NT2/D1 (cell line): ENCODE results near the gene METTL27.

ENCODE experiments used
- SUZ12 ChIP-seq: IDR thresholded peaks from 2 replicates; pipeline ENCODE4 v1.6.1; 2011; ENCODE audit not compliant: insufficient read length, insufficient read depth; ENCODE audit errors: extremely low read depth
- YY1 ChIP-seq: IDR thresholded peaks from 2 replicates; pipeline ENCODE4 v1.6.1; 2011; ENCODE audit not compliant: insufficient read length, insufficient read depth
- ZNF274 ChIP-seq: IDR thresholded peaks from 2 replicates; pipeline ENCODE4 v1.6.1; 2011; ENCODE audit warnings: mild to moderate bottlenecking, low read depth, low read length

DNA sequence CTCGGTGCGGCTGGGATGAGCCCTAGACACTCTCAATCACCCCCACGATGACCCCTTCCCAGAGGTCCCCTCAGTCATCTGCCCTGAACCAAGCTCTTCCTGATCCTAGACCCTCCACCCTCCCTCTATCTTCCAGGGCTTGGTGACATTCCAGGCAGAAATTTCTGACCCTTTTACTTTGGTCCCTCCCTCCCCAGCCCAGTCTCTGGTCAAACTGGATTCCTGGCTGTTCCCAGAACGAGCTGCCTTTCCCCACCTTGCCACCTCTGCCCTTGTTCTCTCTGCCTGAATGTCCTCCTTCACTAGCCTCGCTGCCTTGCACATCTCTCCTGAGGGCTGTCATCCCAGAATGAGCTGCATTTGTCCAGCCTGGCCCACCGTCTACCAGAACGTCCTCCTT lies 12.8 kb downstream of the METTL27 start:
- no peak for TF ChIP-seq YY1
- TF ChIP-seq SUZ12 = no peak
- TF ChIP-seq ZNF274 = no peak
